GM10266 (cell line): ENCODE results near the gene HSP90B1.

ENCODE experiments used
- DNase-seq: peaks from one replicate; pipeline ENCODE4 v3.0.0; 2012; ENCODE audit errors: extremely low spot score
- CTCF ChIP-seq: IDR thresholded peaks from 2 replicates; pipeline ENCODE4 v1.5.1; 2012; ENCODE audit warnings: mild to moderate bottlenecking, low read depth; ENCODE audit not compliant: control insufficient read depth, insufficient read depth; ENCODE audit errors: missing control alignments

The HSP90B1 gene

DNA sequence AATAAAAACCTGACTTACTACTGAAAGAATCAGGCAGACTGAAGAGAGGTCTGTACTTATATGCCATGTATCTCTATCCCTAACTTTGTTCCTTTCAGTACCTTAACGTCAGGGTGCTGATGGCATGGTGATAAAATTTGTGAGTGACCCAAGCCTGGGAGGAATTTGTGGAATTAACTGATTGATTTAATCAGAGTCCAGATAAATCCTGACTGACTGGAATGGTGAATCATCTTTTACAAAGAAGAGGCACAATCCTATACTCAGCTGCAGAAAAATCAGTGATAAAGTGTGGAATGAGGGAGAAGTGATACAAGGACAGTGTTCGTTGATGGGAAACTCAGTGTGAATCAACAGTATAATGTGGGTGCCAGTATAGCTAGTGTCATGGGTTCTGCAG is 39.2 kb downstream of the HSP90B1 start:
- TF ChIP-seq CTCF: no peak
- no peak for DNase-seq

DNA sequence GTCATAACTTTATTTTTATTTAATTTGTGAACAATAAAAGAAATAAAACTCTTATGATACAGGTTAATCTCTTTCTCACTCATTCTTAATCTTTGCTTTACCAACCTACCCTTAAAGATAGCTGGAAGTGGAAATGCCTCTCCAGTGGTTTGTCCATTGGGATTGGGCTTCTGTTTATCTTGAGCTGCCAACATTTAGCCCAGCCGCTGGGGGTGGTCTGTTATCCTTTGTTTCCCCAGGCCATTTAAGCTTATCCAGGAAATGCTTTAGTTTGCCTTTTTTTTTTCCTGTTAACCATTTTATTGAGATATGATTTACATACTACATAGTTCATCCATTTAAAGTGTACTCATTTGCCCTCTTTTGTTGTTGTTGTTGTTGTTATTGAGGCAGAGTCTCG is 43.7 kb downstream of the HSP90B1 start:
- DNase-seq: no peak
- TF ChIP-seq CTCF: no peak

DNA sequence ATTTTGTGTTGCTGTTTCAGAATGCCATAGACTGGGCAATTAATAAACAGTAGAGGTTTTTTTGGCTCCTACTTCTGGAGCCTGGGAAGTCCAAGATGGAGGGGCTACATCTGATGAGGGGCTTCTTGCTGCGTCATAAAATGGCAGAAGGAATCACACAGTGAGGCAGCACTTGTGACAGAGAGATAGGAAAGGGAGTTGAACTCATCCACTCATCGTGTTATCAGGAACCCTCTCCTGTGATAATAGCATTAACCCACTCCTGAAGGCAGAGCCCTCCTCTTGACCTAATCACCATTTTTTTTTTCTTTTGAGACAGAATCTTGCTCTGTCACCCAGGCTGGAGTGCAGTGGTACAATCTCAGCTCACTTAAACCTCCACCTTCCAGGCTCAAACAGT is 45.2 kb downstream of the HSP90B1 start:
- DNase-seq: no peak
- TF ChIP-seq CTCF: no peak

DNA sequence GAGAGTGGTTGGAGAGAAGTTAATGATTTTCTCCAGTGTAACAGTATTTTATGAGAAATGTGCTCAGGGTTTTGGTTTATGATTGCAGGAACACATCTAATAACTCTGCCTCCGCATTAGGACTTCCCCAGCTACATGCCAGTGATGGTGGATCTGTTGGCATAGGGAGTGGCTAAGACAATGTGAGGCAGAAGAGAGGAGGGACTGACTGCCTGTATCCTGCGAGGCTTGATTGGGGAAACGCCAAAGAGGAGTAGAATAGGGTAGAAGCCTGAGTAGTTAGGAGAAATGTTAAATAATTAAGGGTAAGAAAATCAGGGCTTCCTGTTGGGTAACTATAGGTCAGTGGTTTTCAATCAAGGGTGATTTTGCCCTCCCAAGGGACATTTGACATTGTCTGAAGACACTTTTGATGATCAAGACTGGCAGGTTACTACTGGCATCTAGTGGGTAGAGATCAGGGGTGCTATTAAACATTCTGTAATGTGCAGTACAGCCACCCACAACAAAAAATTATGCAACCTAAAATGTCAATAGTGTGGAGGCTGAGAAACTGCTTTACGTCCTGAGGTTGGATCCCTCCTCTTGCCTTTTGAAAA is 48.3 kb downstream of the HSP90B1 start:
- no peak for DNase-seq
- no peak for TF ChIP-seq CTCF

DNA sequence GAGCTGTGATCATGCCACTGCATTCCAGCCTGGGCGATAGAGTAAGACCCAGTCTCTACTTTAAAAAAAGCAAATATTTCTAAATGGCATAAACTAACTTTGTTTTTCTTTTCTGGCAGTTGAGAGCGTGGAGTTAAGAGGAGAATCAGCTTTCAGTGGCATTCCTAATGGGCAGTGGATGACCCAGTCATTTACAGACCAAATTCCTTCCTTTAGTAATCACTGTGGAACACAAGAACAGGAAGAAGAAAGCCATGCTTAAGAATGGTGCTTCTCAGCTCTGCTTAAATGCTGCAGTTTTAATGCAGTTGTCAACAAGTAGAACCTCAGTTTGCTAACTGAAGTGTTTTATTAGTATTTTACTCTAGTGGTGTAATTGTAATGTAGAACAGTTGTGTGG is 56.6 kb downstream of the HSP90B1 start:
- no peak for TF ChIP-seq CTCF
- DNase-seq: no peak

DNA sequence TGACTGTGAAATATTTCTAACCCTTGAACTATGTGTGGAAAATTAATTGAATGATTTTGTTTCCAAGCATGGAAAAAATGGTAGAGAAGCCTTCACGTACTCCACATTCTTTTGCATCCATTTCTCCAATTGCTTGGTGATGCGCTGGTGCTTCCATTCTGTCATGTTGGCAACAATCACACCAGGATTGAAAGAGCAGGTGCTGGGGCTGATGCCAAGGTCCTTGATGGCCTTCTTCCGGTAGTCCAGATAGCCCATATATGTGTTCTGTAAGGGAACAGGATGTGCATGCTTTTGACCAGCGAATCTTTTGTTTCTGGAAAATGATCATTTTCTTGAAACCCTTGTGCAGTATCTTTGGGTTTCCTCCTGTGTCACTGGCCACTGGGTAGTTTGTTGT is 64.0 kb downstream of the HSP90B1 start:
- no peak for TF ChIP-seq CTCF
- no peak for DNase-seq

GRCh38 chr12:103996595-103996994 is 66.4 kb downstream of the HSP90B1 start:
- DNase-seq: no peak
- TF ChIP-seq CTCF: no peak
